Caco-2 (cell line): ENCODE data around the gene SNN. TPM values are rescaled to one million over a fixed set of nuclear protein-coding genes. Genes with fewer than 3 reads are reported as not detected.

ENCODE experiments used
- BruUV-seq: library from RNA; stranded (reverse); fragments of 400-500 nt; replicated peaks from 2 replicates; lab custom pipeline; 2021; lab: Mats Ljungman, UMichigan
- CTCF ChIA-PET: fragments of 300-600 bp; sonication (Branson Sonifier 250); formaldehyde crosslinking; loops from one replicate; lab custom pipeline; 2022; ENCODE audit warnings: antibody characterized with exemption; lab: Charles Lee
- POLR2A ChIA-PET: fragments of 300-600 bp; sonication (Branson Sonifier 250); formaldehyde crosslinking; loops from one replicate; lab custom pipeline; 2022; ENCODE audit warnings: antibody characterized with exemption; lab: Charles Lee
- DNase-seq, 2 experiments: peaks; one replicate each; pipeline versions ENCODE4 v3.0.0 to v3.0.0-alpha.2; 2020 to 2022
- H3K27me3 ChIP-seq: replicated peaks from 2 replicates; pipeline ENCODE4 v1.6.0; 2011; ENCODE audit warnings: low read length; ENCODE audit not compliant: control insufficient read depth, insufficient read depth
- H3K36me3 ChIP-seq: 2 replicates; pipeline ENCODE4 v1.5.1; 2011; ENCODE audit warnings: low read length; ENCODE audit not compliant: control insufficient read depth, insufficient read depth
- H3K4me1 ChIP-seq: fragments of 250-450 bp; sonication (Bioruptor Pico); 2 replicates; pipeline ENCODE4 v1.5.1; 2020; ENCODE audit warnings: mild to moderate bottlenecking
- H3K4me3 ChIP-seq: 2 replicates; pipeline ENCODE4 v1.5.1; 2011; ENCODE audit warnings: low read depth, mild to moderate bottlenecking, control low read depth, low read length
- H3K9me3 ChIP-seq: fragments of 250-450 bp; sonication (Bioruptor Pico); 2 replicates; pipeline ENCODE4 v1.5.1; 2020; ENCODE audit warnings: mild to moderate bottlenecking, moderate library complexity
- H3K27ac Mint-ChIP-seq: one replicate; pipeline ENCODE4 v1.8.0; 2022; ENCODE audit warnings: mixed read lengths; ENCODE audit not compliant: unreplicated experiment
- H3K27me3 Mint-ChIP-seq: one replicate; pipeline ENCODE4 v1.8.0; 2022; ENCODE audit warnings: mixed read lengths; ENCODE audit not compliant: insufficient read depth, unreplicated experiment
- H3K36me3 Mint-ChIP-seq: one replicate; pipeline ENCODE4 v1.8.0; 2022; ENCODE audit warnings: mild to moderate bottlenecking, mixed read lengths; ENCODE audit not compliant: insufficient read depth, unreplicated experiment
- H3K4me1 Mint-ChIP-seq: one replicate; pipeline ENCODE4 v1.8.0; 2022; ENCODE audit warnings: low read depth, mixed read lengths; ENCODE audit not compliant: unreplicated experiment
- H3K4me3 Mint-ChIP-seq: one replicate; pipeline ENCODE4 v1.8.0; 2022; ENCODE audit warnings: mild to moderate bottlenecking, moderate library complexity, mixed read lengths; ENCODE audit not compliant: unreplicated experiment
- H3K9me3 Mint-ChIP-seq: one replicate; pipeline ENCODE4 v1.8.0; 2022; ENCODE audit warnings: mixed read lengths; ENCODE audit not compliant: unreplicated experiment
- CTCF ChIP-seq, 2 experiments: fragments of 200-600 bp in 1 of 2; IDR thresholded peaks; 1 replicate in 1 of 2; 2 replicates in 1 of 2; pipeline versions ENCODE4 v1.5.1 to v1.8.0; 2011 to 2022; ENCODE audit warnings: antibody characterized with exemption in 1 of 2, control low read depth in 1 of 2, inconsistent platforms in 1 of 2, low read depth in 1 of 2, low read length in 1 of 2, mild to moderate bottlenecking in 1 of 2, moderate library complexity in 1 of 2; ENCODE audit not compliant: insufficient read depth in 1 of 2, severe bottlenecking in 1 of 2, unreplicated experiment in 1 of 2
- intact Hi-C: fragments of 100-400 bp; cut with micrococcal nuclease; formaldehyde crosslinking; loops from one replicate; pipeline ENCODE4 v1.10.0; 2022; ENCODE audit not compliant: unreplicated experiment
- total RNA-seq: library from RNA; stranded (reverse); gene quantifications from 2 replicates; pipeline ENCODE4 v1.2.3, GENCODE V29; 2022

Gene SNN
- total RNA-seq, 1 experiment from 2014 or later, result 12.8 TPM

GRCh38 chr16:11689031-11689840, 21.0 kb downstream of the SNN start:
- H3K4me1 Mint-ChIP-seq, result no peaks in the 10 kb centered on the region
- H3K27me3 Mint-ChIP-seq, result no peaks in the 10 kb centered on the region
- no TSS peak for BruUV-seq
- CTCF ChIA-PET, result no interaction called here
- no peak for DNase-seq
- TF ChIP-seq CTCF (IDR thresholded peaks at IDR 0.05; ENCODE audit: insufficient read depth in 1 of 2, low read depth in 1 of 2, low read length in 1 of 2, severe bottlenecking in 1 of 2, unreplicated experiment in 1 of 2), result no peak
- intact Hi-C loops, result no loop called here
- POLR2A ChIA-PET, result interaction anchor here (0.6 kb wide), 1 partner anchor 160 kb away, joined by 3 read pairs; no protein-coding TSS in a partner anchor
- no peak overlapping the region for H3K27ac Mint-ChIP-seq
- Histone ChIP-seq H3K27me3 (no peaks in the 10 kb centered on the region), H3K36me3 (peaks cover 2% of the 10 kb centered on the region; the same call in 1 of the 2 replicates), H3K9me3 (no peaks in the 10 kb centered on the region), H3K4me3 (no peak overlapping the region), H3K4me1 (no peaks in the 10 kb centered on the region)
- H3K4me3 Mint-ChIP-seq, result no peak overlapping the region
- H3K36me3 Mint-ChIP-seq, result peaks cover 38% of the 10 kb centered on the region
- H3K9me3 Mint-ChIP-seq, result no peaks in the 10 kb centered on the region

- POLR2A ChIA-PET, result no interaction called here
- Mint-ChIP-seq H3K4me3 (no peak overlapping the region), H3K27me3 (no peaks in the 10 kb centered on the region), H3K27ac (no peak overlapping the region), H3K4me1 (no peaks in the 10 kb centered on the region), H3K9me3 (no peaks in the 10 kb centered on the region), H3K36me3 (peaks cover 39% of the 10 kb centered on the region)
- CTCF ChIA-PET, result no interaction called here
- H3K27me3 ChIP-seq, result no peaks in the 10 kb centered on the region
- no peak overlapping the region for H3K4me3 ChIP-seq
- H3K4me1 ChIP-seq, result no peaks in the 10 kb centered on the region
- no peaks in the 10 kb centered on the region for H3K9me3 ChIP-seq
- peaks cover 2% of the 10 kb centered on the region for H3K36me3 ChIP-seq
- no peak for TF ChIP-seq CTCF (IDR thresholded peaks at IDR 0.05; ENCODE audit: insufficient read depth in 1 of 2, low read depth in 1 of 2, low read length in 1 of 2, severe bottlenecking in 1 of 2, unreplicated experiment in 1 of 2)
- no peak for DNase-seq
- intact Hi-C loops, result no loop called here
- no TSS peak for BruUV-seq
Observed at GRCh38 chr16:11691235-11691634, 23.0 kb downstream of the SNN start.

GRCh38 chr16:11691771-11692170, 23.5 kb downstream of the SNN start:
- H3K4me3 Mint-ChIP-seq, result no peak overlapping the region
- H3K27me3 ChIP-seq, result no peaks in the 10 kb centered on the region
- H3K4me1 Mint-ChIP-seq, result no peaks in the 10 kb centered on the region
- no peak overlapping the region for H3K4me3 ChIP-seq
- no peak overlapping the region for H3K27ac Mint-ChIP-seq
- no peaks in the 10 kb centered on the region for H3K9me3 ChIP-seq
- POLR2A ChIA-PET, result no interaction called here
- no peaks in the 10 kb centered on the region for H3K4me1 ChIP-seq
- no TSS peak for BruUV-seq
- no peak for TF ChIP-seq CTCF (IDR thresholded peaks at IDR 0.05; ENCODE audit: insufficient read depth in 1 of 2, low read depth in 1 of 2, low read length in 1 of 2, severe bottlenecking in 1 of 2, unreplicated experiment in 1 of 2)
- H3K36me3 Mint-ChIP-seq, result peaks cover 44% of the 10 kb centered on the region
- H3K36me3 ChIP-seq, result peaks cover 3% of the 10 kb centered on the region
- H3K27me3 Mint-ChIP-seq, result no peaks in the 10 kb centered on the region
- H3K9me3 Mint-ChIP-seq, result no peaks in the 10 kb centered on the region
- no peak for DNase-seq
- intact Hi-C loops, result no loop called here
- CTCF ChIA-PET, result no interaction called here
